Loucy (cell line): ENCODE results near the gene USP7.
"Not testable (repeated sequence)": the region's sequence is repeated elsewhere in the genome, so short reads cannot be mapped to it uniquely, and the experiment has no call there.

Experiments used
- EZH2phosphoT487 ChIP-seq: fragments of 200-600 bp; IDR thresholded peaks from 2 replicates; pipeline ENCODE4 v1.6.1; 2018; ENCODE audit warnings: antibody characterized with exemption, mild to moderate bottlenecking, moderate library complexity, borderline replicate concordance
- TF ChIP-seq, protein P1 (sequence below): fragments of 200-600 bp; sonication (generic); conservative IDR thresholded peaks from 2 replicates; pipeline ENCODE4 v1.5.1; 2014; ENCODE audit warnings: mild to moderate bottlenecking, antibody characterized with exemption, low read length

DNA sequence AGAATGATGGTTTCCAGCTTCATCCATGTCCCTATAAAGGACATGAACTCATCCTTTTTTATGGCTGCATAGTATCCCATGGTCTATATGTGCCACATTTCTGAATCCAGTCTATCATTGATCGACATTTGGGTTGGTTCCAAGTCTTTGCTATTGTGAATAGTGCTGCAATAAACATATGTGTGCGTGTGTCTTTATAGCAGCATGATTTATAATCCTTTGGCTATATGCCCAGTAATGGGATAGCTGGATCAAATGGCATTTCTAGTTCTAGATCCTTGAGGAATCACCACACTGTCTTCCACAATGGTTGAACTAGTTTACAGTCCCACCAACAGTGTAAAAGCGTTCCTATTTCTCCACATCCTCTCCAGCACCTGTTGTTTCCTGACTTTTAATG is 12.5 kb upstream of the USP7 start:
- TF ChIP-seq, protein P1, sequence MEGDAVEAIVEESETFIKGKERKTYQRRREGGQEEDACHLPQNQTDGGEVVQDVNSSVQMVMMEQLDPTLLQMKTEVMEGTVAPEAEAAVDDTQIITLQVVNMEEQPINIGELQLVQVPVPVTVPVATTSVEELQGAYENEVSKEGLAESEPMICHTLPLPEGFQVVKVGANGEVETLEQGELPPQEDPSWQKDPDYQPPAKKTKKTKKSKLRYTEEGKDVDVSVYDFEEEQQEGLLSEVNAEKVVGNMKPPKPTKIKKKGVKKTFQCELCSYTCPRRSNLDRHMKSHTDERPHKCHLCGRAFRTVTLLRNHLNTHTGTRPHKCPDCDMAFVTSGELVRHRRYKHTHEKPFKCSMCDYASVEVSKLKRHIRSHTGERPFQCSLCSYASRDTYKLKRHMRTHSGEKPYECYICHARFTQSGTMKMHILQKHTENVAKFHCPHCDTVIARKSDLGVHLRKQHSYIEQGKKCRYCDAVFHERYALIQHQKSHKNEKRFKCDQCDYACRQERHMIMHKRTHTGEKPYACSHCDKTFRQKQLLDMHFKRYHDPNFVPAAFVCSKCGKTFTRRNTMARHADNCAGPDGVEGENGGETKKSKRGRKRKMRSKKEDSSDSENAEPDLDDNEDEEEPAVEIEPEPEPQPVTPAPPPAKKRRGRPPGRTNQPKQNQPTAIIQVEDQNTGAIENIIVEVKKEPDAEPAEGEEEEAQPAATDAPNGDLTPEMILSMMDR, result not testable (repeated sequence)
- not testable (repeated sequence) for TF ChIP-seq EZH2phosphoT487
